ENCODE results near the gene PPP6R2. TPM values are rescaled to one million over a fixed set of nuclear protein-coding genes. Genes with fewer than 3 reads are reported as not detected.

The PPP6R2 gene
- total RNA-seq, 3 donors from 2014 or later, result 48.3 to 54.1 (median 49.5) TPM

DNA sequence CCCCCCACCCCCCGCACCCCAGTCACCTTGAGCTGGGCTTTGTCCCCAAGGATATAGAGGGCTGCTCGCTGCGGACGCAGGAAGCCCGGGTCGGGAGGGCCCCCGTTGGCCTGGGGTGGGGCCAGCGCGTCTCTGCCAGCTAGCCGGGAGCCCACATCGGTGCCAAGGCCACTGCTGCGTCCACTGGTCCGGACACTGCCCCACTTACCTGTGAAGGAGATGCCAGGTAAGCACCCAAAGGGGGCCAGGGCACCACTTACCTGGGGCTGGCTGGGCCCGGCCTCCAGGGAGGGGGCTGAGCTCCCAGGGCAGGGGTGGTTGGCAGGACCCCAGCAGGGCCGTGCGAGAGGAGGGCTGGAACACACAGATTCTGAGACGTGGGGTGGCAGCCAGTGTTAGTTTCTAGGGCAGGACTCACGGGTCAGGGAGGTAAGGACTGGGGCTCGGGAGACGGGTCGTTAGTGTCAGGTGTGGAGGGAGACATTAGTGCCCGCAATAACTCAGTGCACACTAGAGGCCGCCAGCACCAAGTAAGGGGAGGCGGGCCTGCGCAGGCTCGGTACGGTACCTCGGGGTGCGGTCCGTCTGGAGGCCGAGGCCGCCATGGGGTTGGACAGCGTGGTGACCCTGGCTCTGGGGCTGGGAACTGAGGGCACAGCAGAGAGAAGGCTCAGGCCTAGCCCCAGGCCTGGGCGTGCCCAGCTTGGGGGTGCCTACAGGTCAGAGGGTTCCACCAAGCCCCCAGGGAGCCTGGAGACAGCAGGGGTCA lies 113.5 kb downstream of the PPP6R2 start:
- TF ChIP-seq POLR2A (IDR thresholded peaks at IDR 0.05) (no peak), POLR2AphosphoS5 (IDR thresholded peaks at IDR 0.05) (no peak)
- TF ChIP-seq, protein P1, sequence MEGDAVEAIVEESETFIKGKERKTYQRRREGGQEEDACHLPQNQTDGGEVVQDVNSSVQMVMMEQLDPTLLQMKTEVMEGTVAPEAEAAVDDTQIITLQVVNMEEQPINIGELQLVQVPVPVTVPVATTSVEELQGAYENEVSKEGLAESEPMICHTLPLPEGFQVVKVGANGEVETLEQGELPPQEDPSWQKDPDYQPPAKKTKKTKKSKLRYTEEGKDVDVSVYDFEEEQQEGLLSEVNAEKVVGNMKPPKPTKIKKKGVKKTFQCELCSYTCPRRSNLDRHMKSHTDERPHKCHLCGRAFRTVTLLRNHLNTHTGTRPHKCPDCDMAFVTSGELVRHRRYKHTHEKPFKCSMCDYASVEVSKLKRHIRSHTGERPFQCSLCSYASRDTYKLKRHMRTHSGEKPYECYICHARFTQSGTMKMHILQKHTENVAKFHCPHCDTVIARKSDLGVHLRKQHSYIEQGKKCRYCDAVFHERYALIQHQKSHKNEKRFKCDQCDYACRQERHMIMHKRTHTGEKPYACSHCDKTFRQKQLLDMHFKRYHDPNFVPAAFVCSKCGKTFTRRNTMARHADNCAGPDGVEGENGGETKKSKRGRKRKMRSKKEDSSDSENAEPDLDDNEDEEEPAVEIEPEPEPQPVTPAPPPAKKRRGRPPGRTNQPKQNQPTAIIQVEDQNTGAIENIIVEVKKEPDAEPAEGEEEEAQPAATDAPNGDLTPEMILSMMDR (IDR thresholded peaks at IDR 0.05), result no peak
- Histone ChIP-seq H3K36me3 (peaks cover 20% of the 10 kb centered on the region), H3K4me1 (no peaks in the 10 kb centered on the region), H3K9me3 (no peaks in the 10 kb centered on the region), H3K27me3 (no peaks in the 10 kb centered on the region), H3K4me3 (no peak overlapping the region), H3K27ac (no peak overlapping the region)
- intact Hi-C loops (cut with DNase I; ENCODE audit: low total_unique reads), result no loop called here
- DNase-seq (ENCODE audit: low spot score in 2 of 2), result no peak

- no peak for DNase-seq (ENCODE audit: low spot score in 2 of 2)
- no peak for TF ChIP-seq POLR2A (IDR thresholded peaks at IDR 0.05)
- TF ChIP-seq POLR2AphosphoS5 (IDR thresholded peaks at IDR 0.05), result no peak
- TF ChIP-seq, protein P1 (IDR thresholded peaks at IDR 0.05), result no peak
- no peaks in the 10 kb centered on the region for H3K27me3 ChIP-seq
- peaks cover 32% of the 10 kb centered on the region for H3K36me3 ChIP-seq
- no peaks in the 10 kb centered on the region for H3K4me1 ChIP-seq
- intact Hi-C loops (cut with DNase I; ENCODE audit: low total_unique reads), result no loop called here
- H3K9me3 ChIP-seq, result no peaks in the 10 kb centered on the region
- H3K4me3 ChIP-seq, result no peak overlapping the region
- no peak overlapping the region for H3K27ac ChIP-seq
Measured at GRCh38 chr22:50459016-50459415, 115.9 kb downstream of the PPP6R2 start.

DNA sequence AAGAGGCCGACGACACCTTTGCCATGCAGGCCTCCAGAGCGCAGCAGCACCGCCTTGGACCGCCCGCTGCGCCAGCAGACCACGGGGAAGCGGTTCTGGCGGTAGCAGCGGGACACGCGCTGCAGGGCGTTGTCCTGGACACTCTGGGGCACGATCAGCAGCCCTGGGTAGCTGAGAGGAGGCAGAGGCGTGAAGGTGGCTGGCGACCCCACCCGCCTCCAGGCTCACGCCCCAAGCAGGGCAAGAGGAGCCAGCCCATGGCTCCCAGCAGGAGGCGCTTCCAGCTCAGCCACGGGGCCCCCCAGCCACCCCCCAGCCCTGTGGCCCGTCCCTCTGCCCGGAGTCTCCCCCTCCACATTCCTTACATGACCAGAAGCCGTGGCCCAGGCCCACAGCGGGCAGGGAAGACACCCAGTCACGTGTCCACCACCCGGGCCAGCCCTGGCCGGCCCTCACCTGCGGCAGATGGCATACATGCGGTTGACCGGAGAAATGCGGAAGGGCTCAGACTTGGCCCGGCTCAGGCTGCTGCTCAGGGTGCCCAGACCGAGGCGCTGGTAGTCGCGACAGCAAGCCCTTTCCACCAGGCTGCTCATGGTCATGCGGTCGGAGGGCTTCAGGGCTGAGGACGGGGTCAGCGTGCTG lies 116.5 kb downstream of the PPP6R2 start:
- no peak for TF ChIP-seq POLR2AphosphoS5 (IDR thresholded peaks at IDR 0.05)
- TF ChIP-seq, protein P1 (IDR thresholded peaks at IDR 0.05), result no peak
- TF ChIP-seq POLR2A (IDR thresholded peaks at IDR 0.05), result no peak
- Histone ChIP-seq H3K27ac (no peak overlapping the region), H3K9me3 (no peaks in the 10 kb centered on the region), H3K4me3 (no peak overlapping the region), H3K36me3 (peaks cover 38% of the 10 kb centered on the region), H3K4me1 (no peaks in the 10 kb centered on the region), H3K27me3 (no peaks in the 10 kb centered on the region)
- DNase-seq (ENCODE audit: low spot score in 2 of 2), result no peak
- intact Hi-C loops (cut with DNase I; ENCODE audit: low total_unique reads), result no loop called here

GRCh38 chr22:50460938-50461337 lies 117.8 kb downstream of the PPP6R2 start:
- TF ChIP-seq POLR2AphosphoS5 (IDR thresholded peaks at IDR 0.05), result no peak
- TF ChIP-seq POLR2A (IDR thresholded peaks at IDR 0.05), result no peak
- TF ChIP-seq, protein P1 (IDR thresholded peaks at IDR 0.05), result no peak
- Histone ChIP-seq H3K4me1 (no peaks in the 10 kb centered on the region), H3K4me3 (no peak overlapping the region), H3K27ac (no peak overlapping the region), H3K9me3 (no peaks in the 10 kb centered on the region), H3K27me3 (no peaks in the 10 kb centered on the region), H3K36me3 (peaks cover 42% of the 10 kb centered on the region)
- intact Hi-C loops (cut with DNase I; ENCODE audit: low total_unique reads), result no loop called here
- DNase-seq (ENCODE audit: low spot score in 2 of 2), result no peak

GRCh38 chr22:50461536-50461935 lies 118.4 kb downstream of the PPP6R2 start:
- Histone ChIP-seq H3K4me1 (no peaks in the 10 kb centered on the region), H3K27ac (no peak overlapping the region), H3K9me3 (no peaks in the 10 kb centered on the region), H3K27me3 (no peaks in the 10 kb centered on the region), H3K4me3 (no peak overlapping the region), H3K36me3 (peaks cover 42% of the 10 kb centered on the region)
- DNase-seq (ENCODE audit: low spot score in 2 of 2), result no peak
- intact Hi-C loops (cut with DNase I; ENCODE audit: low total_unique reads), result no loop called here
- no peak for TF ChIP-seq POLR2AphosphoS5 (IDR thresholded peaks at IDR 0.05)

Measured in breast epithelium (tissue), 4 donors.